ENCODE results near the gene CXCR2.

CXCR2 gene

GRCh38 chr2:218184331-218184730, 58.5 kb downstream of the CXCR2 start:
- TF ChIP-seq EZH2phosphoT487 (IDR thresholded peaks at IDR 0.05; ENCODE audit: borderline replicate concordance, low read length), result no peak
- TF ChIP-seq, protein P1, sequence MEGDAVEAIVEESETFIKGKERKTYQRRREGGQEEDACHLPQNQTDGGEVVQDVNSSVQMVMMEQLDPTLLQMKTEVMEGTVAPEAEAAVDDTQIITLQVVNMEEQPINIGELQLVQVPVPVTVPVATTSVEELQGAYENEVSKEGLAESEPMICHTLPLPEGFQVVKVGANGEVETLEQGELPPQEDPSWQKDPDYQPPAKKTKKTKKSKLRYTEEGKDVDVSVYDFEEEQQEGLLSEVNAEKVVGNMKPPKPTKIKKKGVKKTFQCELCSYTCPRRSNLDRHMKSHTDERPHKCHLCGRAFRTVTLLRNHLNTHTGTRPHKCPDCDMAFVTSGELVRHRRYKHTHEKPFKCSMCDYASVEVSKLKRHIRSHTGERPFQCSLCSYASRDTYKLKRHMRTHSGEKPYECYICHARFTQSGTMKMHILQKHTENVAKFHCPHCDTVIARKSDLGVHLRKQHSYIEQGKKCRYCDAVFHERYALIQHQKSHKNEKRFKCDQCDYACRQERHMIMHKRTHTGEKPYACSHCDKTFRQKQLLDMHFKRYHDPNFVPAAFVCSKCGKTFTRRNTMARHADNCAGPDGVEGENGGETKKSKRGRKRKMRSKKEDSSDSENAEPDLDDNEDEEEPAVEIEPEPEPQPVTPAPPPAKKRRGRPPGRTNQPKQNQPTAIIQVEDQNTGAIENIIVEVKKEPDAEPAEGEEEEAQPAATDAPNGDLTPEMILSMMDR (IDR thresholded peaks at IDR 0.05; ENCODE audit: low read depth, low read length, poor library complexity, severe bottlenecking), result no peak
- Histone ChIP-seq H3K4me2 (ENCODE audit: low read length) (no peak overlapping the region), H3K9me2 (replicated peaks; ENCODE audit: control insufficient read depth, low read length) (no peaks in the 10 kb centered on the region), H3K79me2 (ENCODE audit: control insufficient read depth, low read length) (no peaks in the 10 kb centered on the region), H4K20me1 (ENCODE audit: control insufficient read depth, insufficient read depth, low read depth, low read length) (no peaks in the 10 kb centered on the region), H3K4me3 (ENCODE audit: low read length) (no peak overlapping the region), H3F3A (ENCODE audit: control insufficient read depth, insufficient read depth) (no peaks in the 10 kb centered on the region), H3K27me3 (ENCODE audit: control insufficient read depth, low read length) (peaks cover 16% of the 10 kb centered on the region), H3K36me3 (ENCODE audit: control insufficient read depth, low read length) (no peaks in the 10 kb centered on the region), H3K4me1 (ENCODE audit: control insufficient read depth, low read length) (peaks cover 11% of the 10 kb centered on the region), H3K27ac (ENCODE audit: low read depth, low read length) (no peak overlapping the region), H3K9me3 (ENCODE audit: control insufficient read depth, insufficient read depth, low read length) (no peaks in the 10 kb centered on the region)

GRCh38 chr2:218186355-218186766, 60.5 kb downstream of the CXCR2 start:
- Histone ChIP-seq H3K9me3 (ENCODE audit: control insufficient read depth, insufficient read depth, low read length) (no peaks in the 10 kb centered on the region), H4K20me1 (ENCODE audit: control insufficient read depth, insufficient read depth, low read depth, low read length) (no peaks in the 10 kb centered on the region), H3K4me1 (ENCODE audit: control insufficient read depth, low read length) (peaks cover 11% of the 10 kb centered on the region), H3K79me2 (ENCODE audit: control insufficient read depth, low read length) (no peaks in the 10 kb centered on the region), H3F3A (ENCODE audit: control insufficient read depth, insufficient read depth) (no peaks in the 10 kb centered on the region), H3K27me3 (ENCODE audit: control insufficient read depth, low read length) (peaks cover 14% of the 10 kb centered on the region), H3K9me2 (replicated peaks; ENCODE audit: control insufficient read depth, low read length) (no peaks in the 10 kb centered on the region), H3K36me3 (ENCODE audit: control insufficient read depth, low read length) (no peaks in the 10 kb centered on the region), H3K27ac (ENCODE audit: low read depth, low read length) (no peak overlapping the region), H3K4me3 (ENCODE audit: low read length) (no peak overlapping the region), H3K4me2 (ENCODE audit: low read length) (peak overlapping the region; percentile 43)
- TF ChIP-seq, protein P1 (IDR thresholded peaks at IDR 0.05; ENCODE audit: low read depth, low read length, poor library complexity, severe bottlenecking), result peak; percentile 89
- TF ChIP-seq EZH2phosphoT487 (IDR thresholded peaks at IDR 0.05; ENCODE audit: borderline replicate concordance, low read length), result no peak
